HG02970 (cell line): ENCODE results near the gene SERPINE3.

Source experiments
- ATAC-seq: cut with Tn5 transposase; IDR thresholded peaks from one replicate; pipeline ENCODE4 v1.9.1; 2021; ENCODE audit warnings: mild to moderate bottlenecking, moderate library complexity, moderate number of reproducible peaks; ENCODE audit not compliant: unreplicated experiment, low FRiP score

SERPINE3 gene

GRCh38 chr13:51327961-51328360, 11.5 kb upstream of the SERPINE3 start:
- no peak for ATAC-seq

DNA sequence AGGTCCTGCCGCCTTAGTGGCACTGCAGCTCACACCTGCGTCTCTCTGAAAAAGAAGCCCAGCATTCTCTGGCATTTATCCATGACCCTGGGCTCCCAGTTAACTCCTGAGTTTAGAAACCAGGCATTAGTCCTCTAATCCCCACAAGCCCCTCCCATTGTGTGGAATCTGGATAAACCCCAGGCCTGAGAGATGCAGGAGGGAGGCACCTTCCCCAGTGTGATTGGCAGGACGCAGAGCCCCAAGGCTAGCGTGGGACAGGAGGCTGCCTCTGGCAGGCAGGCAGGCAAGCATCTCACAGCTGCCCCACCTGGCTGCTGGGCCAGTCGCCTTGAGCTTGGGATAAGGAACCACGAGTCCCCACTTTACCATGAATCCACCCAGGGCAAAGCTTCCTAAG, 11.0 kb upstream of the SERPINE3 start:
- ATAC-seq = no peak

GRCh38 chr13:51329606-51330005, 9.9 kb upstream of the SERPINE3 start:
- no peak for ATAC-seq

- no peak for ATAC-seq
Measured at GRCh38 chr13:51330791-51331190, 8.7 kb upstream of the SERPINE3 start.

DNA sequence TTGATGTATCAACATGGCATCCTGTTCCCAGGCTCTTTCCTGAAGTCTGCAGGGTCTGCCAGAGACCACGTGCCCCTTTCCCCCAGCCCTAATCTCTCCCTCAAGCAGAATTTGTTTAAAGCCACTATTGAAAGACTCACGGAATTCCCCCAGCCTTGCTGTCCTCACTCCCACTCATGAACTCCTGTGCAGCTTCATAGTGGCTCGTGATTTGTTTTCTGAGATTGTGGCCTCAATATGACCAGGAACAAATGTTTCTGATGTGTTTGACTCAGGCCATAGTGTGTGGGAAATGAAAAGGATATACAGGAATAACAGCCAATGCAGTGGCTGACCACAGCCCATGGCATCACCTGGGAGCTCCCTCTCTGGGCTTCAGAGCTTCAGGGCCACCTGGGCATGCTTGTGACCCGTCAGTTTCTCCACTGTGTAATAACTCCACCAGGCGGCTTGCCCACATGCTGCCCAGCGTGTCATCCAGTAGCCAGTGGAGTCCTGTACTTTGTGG, 8.1 kb upstream of the SERPINE3 start:
- no peak for ATAC-seq

GRCh38 chr13:51332566-51333361, 6.7 kb upstream of the SERPINE3 start:
- no peak for ATAC-seq

DNA sequence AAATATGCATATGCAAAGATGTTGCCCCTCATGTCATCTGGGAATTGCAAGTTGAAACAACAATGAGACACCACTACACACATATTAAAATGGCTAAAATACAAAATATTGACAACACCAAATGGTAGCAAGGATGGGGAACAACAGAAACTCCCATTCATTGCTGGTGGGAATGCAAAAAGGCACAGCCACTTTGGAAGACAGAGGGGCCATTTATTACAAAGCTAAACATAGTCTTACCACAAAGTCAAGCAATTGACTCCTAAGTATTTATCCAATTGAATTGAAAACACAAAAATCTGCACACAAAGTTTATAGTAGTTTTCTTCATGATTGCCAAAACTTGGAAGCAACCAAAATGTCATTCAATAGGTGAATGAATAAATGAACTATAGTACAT, 6.1 kb upstream of the SERPINE3 start:
- ATAC-seq = no peak

GRCh38 chr13:51333826-51334225, 5.7 kb upstream of the SERPINE3 start:
- ATAC-seq = no peak

- ATAC-seq = no peak
Measured at GRCh38 chr13:51336746-51337145, 2.7 kb upstream of the SERPINE3 start.

DNA sequence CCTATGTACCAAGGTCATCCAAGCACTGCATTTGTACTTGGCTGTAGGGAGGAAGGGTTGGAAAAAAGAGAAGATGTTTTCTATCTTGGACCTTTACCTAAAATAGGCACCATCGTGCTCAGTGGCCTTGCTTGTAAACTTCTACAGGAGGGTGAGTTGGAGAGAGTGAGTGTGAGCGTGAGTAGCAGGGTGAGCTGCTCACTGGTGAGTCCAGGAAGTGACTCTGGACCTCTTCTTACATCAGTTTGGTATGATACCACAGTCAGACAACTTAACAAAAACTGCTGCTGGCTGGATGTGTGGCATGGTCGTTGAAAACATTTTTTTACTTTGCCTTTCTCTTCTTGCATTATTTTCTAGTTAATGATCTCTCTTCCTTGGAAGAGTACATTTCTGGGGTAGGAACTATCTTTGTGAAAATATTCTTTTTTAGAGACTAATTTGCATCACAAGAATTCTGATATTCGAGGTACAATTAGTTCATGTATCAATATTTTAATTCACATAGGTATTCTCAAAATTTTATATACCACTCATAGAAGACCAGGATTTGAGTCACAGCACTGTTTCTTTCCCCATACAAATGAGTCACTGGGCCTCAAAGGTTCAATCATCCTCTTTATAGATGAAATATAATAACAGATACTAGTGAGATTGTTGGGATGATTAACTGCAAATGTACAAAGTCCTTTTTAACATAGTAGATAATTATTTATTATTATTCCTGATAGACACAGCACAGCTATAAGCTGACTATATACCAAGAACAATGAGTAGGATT, 651 bp downstream of the SERPINE3 start:
- ATAC-seq = no peak

- no peak for ATAC-seq
Measured at GRCh38 chr13:51341232-51341631, 1.7 kb downstream of the SERPINE3 start.

DNA sequence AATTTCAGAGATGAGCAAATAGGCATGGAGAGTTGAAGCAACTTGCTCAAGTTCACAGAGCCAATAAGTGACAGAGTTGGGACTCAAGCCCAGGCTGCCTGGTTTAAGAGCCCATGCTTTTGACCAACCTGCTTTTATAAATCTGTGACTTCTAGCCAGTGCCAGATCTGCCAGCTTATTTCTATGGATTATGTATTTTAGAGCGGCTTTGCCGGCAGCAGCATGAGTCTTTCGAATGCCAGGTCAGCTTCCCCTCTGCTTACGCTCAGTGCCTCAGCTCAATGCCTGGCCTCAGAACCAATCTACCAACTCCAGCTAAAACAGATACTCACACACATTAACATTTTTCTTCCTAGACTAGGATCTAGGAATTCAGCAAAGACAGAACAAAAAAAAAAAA, 2.3 kb downstream of the SERPINE3 start:
- ATAC-seq = no peak

DNA sequence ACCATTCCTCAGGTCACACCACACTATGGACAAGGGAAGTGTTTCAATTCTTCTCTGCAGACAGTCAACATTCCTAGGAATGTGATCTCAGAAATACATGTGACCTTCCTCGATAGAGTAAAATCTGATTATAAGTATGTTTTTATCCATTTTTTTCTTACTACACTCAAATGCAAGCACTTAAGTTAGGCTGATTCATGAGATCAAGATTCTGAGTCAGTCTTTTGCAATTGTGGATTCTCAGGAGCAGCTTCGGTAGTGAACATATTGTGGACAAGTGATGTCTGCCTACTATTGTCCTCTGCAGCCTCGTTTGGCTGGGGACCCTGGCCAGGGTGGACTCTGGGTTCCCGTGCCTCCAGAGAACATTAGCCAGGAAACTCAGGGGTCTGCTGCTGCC, 3.2 kb downstream of the SERPINE3 start:
- no peak for ATAC-seq

DNA sequence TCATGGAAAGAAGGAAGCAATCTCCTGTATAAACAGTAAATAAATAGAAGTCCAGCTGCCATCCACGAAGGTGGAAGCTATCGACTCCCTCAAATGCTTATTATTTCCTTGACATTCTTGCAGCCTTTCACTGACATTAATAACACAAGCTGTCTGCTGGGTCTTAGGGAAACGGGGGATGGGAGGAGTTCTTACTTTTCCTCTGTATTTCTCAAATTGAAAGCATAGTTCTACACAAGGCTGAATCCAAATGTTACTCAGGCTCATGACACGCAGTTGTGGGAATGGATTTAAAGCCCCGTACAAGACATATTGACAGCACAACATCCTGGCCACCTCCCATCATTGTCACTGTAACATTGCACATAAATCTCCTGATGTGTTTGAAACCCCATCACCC, 4.0 kb downstream of the SERPINE3 start:
- ATAC-seq = no peak

- no peak for ATAC-seq
Measured at GRCh38 chr13:51346397-51346796, 6.9 kb downstream of the SERPINE3 start.

DNA sequence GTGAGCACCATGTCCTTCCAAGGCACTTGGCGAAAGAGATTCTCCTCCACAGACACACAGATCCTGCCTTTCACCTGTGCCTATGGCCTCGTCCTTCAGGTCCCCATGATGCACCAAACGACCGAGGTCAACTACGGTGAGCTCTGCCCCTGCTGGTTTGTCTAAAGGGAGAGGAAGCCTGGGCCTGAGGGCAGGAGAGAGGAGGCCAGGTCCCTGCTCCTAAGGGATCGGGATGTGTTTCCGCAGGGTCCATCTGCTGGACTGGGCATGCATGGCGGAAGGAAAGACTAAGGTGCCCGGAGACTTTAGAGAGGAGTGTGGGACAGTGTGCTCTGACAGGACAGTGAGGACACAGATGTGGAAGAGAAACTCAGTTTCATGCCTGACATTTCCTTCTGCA, 7.6 kb downstream of the SERPINE3 start:
- no peak for ATAC-seq

- no peak for ATAC-seq
Measured at GRCh38 chr13:51348069-51348967, 8.8 kb downstream of the SERPINE3 start.

GRCh38 chr13:51349016-51349415, 9.5 kb downstream of the SERPINE3 start:
- no peak for ATAC-seq

GRCh38 chr13:51355217-51355616, 15.7 kb downstream of the SERPINE3 start:
- ATAC-seq = no peak

GRCh38 chr13:51357928-51358595, 18.6 kb downstream of the SERPINE3 start:
- ATAC-seq = no peak
